Activated effector memory CD4-positive, alpha-beta T cell treated with Interleukin-2 at 50 U/mL for 16 hours (primary cell): ENCODE measurements around the gene SGK1.
"Not testable (repeated sequence)": the region's sequence is repeated elsewhere in the genome, so short reads cannot be mapped to it uniquely, and the experiment has no call there.

Source experiments
- DNase-seq: peaks from one replicate; pipeline ENCODE4 v3.0.0-alpha.2; 2020

Gene SGK1

DNA sequence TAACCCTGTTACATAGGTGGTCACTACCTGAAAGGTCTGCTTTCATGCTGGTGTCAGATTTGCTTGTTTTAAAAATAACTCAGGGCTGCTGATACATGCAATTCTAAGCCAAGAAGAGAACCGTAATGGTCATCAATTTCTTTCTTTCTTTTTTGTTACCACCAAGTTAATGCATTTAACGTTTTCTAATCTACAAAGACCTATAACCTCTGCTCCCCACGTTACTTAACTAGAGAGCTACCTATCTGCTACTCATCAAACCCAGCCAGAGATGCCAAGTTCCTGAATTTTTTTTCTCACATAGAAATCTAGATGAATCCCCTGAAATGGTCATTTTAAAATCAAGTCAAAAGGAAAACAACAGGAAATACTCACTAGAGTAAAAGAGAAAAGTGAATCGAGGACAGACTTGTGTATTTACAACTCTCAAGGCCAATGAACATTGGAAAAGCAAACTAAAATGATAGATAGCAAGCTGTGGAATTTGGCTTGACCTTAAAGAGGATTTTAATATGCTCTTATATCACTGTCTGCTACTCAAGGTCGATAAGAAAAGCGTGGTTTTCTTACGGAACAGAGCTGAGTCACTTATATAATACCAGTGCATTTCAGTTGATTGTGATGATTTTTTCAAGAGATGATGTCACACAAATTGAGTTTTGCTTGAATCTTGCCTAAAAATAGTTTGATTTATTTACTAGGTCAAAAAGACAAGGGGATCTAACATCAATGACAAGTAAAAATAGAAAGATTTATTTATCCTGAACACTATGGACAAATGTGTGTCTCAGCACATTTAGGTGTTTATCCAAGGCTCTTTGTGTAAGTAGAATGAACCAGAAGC, 67.9 kb downstream of the SGK1 start:
- no peak for DNase-seq

GRCh38 chr6:134249239-134249758, 68.6 kb downstream of the SGK1 start:
- no peak for DNase-seq

DNA sequence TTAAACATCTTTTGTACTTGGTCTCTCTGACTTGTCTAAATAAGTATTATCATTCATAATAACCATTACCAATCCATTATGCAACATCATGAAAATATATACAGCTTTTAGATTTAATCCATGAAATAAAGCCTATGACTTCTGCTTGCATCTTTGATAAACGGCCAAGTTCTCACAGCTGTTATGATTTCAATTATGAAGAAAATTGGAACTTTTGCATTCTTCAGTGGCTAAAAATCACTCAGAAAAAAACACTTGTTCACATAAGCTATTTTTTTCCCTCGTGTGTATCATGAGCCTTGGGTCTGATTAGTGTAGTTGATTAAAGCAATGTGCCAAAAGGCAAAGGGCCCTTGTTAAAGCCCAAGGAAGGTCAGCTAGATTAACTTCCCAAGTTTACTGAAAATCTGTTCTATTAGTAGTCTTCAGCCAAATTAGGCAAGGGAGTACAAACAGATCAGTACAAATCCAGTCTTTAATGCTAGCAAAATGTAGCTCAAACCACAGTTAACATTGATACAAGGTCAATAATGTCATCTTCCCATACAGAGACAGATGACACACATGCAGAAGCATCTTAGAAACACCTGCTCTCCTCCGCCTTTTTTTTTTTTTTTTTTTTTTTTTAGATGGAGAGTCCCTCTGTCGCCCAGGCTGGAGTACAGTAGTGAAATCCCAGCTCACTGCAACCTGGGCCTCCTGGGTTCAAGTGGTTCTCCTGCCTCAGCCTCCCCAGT, 69.9 kb downstream of the SGK1 start:
- no peak for DNase-seq

DNA sequence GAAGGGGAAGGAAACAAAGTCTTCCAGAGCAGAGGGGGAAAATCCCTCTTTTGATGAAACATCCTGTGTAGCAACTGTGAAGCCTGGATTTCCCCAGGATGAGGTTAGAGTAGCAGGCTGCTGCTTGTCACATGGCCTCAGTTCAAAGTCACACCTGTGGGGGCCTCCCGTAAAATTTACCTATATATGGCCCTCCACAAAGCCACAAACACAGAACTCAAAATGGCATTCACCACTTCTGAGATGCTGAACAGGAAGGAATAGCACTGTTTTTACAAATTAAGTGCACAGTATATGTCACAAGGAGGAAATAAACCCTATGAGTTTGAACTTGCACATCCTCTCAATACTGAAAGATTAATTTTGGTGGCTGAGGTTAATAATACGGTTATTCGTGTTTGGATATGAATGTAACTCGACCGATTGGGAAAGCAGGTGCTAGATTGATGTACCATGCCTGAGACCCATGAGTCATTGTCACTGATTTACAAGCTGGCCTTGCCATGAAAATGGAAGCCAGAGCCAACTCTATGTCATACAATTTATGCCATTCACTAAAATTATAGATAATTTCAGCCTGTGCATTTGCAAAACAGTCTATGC, 70.6 kb downstream of the SGK1 start:
- peak; percentile 56 for DNase-seq

- DNase-seq: no peak
Measured at GRCh38 chr6:134245706-134246105, 72.2 kb downstream of the SGK1 start.

DNA sequence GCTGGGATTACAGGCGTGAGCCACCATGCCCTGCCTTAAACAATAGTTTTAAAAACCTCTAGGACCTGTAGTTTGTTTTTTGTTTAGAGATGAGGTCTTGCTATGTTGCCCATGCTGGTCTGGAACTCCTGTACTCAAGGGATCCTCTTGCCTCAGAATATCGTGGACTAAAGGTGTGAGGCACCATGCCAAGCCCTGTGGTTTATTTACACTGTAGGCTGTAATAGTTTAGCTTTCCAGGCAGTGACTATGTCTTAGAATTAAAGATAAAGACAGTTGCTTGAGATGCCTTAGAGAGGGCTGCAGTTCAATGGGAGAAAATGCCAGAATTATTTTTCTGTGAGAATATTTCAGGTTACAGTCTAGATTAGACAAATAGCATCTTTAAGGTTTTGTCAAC, 72.9 kb downstream of the SGK1 start:
- DNase-seq: no peak

DNA sequence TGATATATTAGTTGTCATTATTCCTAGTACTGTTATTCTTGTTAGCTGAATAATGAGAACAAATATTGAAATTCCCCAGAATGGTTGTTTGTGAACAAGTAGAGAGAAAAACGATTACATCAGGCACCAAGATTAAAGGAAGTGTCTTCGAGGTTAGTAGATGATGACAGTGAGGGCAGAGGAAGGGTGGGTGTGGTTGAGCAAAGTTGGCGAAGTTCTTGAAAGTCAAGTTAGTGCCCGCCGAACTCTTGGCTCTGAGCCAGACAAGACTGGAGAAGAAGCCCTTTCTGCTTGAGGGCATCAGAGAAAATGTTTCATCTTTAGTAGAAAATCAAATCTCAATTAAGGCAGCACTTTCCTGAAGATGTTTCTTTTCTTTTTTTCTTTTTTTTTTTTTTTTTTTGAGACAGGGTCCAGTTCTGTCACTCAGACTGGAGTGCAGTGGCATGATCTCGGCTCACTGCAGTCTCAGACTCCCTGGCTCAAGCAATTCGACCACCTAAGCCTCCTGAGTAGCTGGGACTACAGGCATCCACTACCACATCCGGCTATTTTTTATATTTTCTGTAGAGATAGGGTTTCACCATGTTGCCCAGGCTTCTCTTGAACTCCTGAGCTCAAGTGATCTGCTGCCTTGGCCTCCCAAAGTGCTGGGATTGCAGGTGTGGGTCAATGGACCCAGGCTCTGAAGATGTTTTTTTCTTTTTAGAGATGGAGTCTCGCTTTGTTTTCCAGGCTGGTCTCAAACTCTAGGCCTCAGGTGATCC, 77.1 kb downstream of the SGK1 start:
- peak; percentile 75 for DNase-seq

GRCh38 chr6:134238960-134239795, 78.7 kb downstream of the SGK1 start:
- DNase-seq: no peak

DNA sequence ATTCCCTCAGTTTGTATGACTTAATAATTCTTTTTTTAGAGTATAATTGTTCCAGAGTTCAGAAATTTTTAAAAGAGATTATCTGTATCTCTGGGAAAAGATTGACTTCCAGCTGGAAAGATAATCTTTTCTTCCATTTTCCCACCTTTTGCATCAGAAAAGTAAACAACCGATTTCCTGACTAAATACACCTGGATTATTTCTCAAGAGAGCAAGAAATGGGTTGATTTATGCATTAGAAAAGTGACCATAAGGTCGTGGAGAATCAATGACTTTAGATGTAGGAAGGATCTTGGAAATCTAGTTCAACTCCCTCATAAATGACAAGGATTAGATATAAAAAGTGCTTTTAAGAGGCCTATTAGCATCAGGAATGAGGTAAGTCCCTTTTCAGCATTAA, 79.9 kb downstream of the SGK1 start:
- DNase-seq: no peak

DNA sequence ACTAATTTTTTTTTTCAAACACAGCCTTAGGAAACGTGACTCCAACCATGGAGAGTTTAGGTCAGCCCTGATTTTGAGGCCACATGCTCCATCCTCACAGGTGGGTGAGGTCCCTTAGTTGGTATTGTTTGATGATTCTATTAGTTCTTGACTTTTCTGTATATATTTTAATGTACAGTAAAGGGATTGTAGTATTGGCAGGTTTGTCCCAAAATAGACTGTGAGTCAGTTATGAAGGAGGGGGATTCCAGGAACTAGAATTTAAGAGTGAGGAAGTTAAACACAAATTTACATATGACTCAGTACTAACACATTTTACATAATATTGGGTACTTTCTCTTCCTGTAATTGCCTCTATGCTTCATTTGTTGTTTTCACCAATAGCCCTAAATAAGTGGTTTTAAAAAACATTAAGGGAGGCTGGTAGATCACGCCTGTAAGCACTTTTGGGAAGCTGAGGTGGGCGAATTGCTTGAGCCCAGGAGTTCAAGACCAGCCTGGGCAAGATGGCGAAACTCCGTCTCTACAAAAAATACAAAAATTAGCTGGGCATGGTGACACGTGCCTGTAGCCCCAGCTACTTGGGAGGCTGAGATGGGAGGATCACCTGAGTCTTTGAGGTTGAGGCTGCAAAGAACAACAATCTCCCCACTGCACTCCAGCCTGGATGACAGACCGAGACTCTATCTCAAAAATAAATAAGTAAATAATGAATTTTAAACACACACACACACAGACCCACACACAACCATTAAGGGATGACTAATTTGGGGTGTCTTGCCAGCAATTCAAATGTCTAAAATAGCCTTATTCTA, 81.8 kb downstream of the SGK1 start:
- DNase-seq: no peak

GRCh38 chr6:134235334-134235733, 82.6 kb downstream of the SGK1 start:
- not testable (repeated sequence) for DNase-seq

DNA sequence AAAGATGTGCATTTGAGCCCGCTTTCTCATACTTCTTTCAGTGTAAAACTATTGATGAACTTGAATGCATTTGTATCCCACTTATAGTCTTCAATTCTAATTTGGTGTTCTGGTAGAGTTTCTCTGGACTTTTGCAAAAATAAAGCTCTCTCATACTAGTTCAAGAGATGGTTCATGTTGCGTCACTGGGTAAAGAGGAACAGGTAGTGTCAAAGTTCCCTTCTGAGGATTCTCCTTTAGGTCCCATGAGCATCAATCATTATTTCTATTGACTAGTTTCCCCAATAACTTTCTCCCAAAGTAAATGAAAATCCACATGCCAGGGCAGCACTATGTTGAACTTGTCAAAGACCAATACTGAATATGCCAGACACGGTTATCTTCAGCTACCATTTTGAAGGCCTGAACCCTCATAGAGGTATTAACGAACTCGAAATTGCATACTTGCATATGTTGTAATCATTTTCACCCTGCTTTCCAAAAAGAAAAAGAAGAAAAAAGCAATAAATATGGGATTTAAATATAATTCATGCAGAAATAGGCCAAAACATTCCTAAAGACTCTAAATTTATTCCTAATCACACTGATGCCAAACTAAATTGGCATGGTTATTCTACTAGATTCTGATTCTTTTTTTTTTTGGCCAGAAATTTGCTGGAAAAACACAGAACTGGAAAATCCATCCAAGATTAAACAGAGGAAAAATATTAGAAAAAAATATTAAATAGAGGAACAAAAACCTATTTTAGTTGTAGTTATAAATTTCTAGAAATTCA, 84.5 kb downstream of the SGK1 start:
- no peak for DNase-seq

- DNase-seq: no peak
Measured at GRCh38 chr6:134230940-134231339, 87.0 kb downstream of the SGK1 start.

GRCh38 chr6:134230087-134230700, 87.7 kb downstream of the SGK1 start:
- no peak for DNase-seq

DNA sequence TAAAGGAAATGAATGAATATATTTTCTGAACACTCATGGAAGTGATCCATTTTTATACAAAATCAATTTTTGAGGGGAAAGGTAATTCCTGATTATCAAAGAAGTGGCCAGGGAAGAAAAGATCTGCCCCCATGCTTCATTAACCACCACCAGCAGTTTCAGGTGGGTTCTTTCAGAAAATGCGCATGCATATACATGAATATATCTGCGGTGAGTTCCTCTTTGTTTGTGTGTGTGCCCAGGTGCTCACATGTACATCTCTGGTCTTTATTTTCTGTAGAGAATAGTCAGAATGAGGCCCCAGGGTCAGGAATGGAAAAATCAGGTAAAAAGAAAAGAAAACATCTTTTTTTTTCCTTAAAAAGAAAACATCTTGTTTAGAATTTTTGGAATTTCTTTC, 88.4 kb downstream of the SGK1 start:
- no peak for DNase-seq

GRCh38 chr6:134223796-134224420, 94.0 kb downstream of the SGK1 start:
- DNase-seq: no peak

DNA sequence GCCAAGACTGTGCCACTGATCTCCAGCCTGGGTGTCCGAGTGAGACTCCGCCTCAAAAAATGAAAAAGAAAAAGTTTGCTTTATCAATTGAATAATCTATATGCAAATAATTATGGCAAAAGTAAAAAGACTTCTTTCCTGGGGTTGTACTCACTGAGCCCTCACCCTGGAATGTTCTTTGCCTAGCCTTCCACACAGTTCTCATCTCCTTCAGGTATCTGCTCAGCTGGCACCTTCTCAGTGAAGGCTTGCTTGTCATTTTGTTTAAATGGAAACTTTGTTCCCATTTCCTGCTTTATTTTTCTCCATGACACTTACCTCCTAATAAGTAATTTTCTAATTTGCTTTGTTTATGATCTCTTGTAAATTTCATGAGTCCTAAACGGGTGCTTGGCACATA, 96.7 kb downstream of the SGK1 start:
- no peak for DNase-seq

GRCh38 chr6:134217798-134218140, 100.1 kb downstream of the SGK1 start:
- DNase-seq: no peak

GRCh38 chr6:134217105-134217797, 100.7 kb downstream of the SGK1 start:
- no peak for DNase-seq
